ENCODE measurements around the gene ARHGEF28. TPM values are rescaled to one million over a fixed set of nuclear protein-coding genes. Genes with fewer than 3 reads are reported as not detected.

ARHGEF28 gene
- total and polyA plus RNA-seq, 9 of the 15 experiments (the other 6 are each of a cell fraction or from before 2014, with no cell fraction given), result 0.27 TPM; not detected in 8

DNA sequence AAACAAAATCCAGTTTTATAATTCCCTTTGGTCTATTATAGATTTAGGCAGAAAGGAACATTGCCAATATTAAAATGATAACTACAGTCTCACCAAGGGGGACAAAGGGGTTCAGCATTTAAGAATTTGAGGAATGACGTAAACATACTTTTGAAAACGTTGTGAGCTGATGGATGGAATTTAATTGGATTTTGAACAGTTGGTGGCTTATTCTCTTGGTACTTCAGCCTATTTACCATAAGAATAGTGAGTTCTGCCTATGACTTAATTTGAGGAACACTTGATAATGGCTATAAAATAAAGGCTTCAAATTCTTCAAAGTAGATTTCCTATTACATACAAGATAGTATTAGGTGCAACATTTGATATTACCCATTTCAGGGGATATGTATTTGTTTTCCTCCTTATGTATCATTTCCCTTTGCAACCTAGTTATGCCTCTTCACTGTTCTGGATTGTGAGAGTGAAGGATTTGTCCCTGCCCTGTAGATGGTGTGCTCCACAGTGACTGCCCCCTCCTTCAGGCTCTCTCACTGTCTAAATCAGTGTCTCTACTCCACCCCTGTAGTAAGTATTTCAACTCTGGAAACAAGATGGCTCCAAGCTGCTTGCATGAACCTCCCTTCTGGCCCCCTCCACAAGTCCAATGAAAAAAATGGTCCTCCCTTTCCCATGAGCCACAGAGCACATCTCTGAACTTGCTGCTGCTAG, 225.6 kb downstream of the ARHGEF28 start (continued):
- TF ChIP-seq POLR2B (IDR thresholded peaks at IDR 0.05; ENCODE audit: low read depth, partially characterized antibody) (no peak), PURB (CRISPR knock-in tag; IDR thresholded peaks at IDR 0.05; ENCODE audit: low read depth) (no peak), SPI1 (IDR thresholded peaks at IDR 0.05; ENCODE audit: borderline replicate concordance, low read depth, low read length) (no peak), ZNF282 (CRISPR knock-in tag; IDR thresholded peaks at IDR 0.05) (no peak), ZNF778 (CRISPR knock-in tag; IDR thresholded peaks at IDR 0.05) (no peak), GTF2E2 (tag; IDR thresholded peaks at IDR 0.05) (no peak), ZNF507 (tag; conservative IDR thresholded peaks at IDR 0.05) (no peak)
- TF ChIP-seq, protein P1, sequence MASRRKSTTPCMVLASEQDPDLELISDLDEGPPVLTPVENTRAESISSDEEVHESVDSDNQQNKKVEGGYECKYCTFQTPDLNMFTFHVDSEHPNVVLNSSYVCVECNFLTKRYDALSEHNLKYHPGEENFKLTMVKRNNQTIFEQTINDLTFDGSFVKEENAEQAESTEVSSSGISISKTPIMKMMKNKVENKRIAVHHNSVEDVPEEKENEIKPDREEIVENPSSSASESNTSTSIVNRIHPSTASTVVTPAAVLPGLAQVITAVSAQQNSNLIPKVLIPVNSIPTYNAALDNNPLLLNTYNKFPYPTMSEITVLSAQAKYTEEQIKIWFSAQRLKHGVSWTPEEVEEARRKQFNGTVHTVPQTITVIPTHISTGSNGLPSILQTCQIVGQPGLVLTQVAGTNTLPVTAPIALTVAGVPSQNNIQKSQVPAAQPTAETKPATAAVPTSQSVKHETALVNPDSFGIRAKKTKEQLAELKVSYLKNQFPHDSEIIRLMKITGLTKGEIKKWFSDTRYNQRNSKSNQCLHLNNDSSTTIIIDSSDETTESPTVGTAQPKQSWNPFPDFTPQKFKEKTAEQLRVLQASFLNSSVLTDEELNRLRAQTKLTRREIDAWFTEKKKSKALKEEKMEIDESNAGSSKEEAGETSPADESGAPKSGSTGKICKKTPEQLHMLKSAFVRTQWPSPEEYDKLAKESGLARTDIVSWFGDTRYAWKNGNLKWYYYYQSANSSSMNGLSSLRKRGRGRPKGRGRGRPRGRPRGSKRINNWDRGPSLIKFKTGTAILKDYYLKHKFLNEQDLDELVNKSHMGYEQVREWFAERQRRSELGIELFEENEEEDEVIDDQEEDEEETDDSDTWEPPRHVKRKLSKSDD (conservative IDR thresholded peaks at IDR 0.05; ENCODE audit: low read length), result no peak

DNA sequence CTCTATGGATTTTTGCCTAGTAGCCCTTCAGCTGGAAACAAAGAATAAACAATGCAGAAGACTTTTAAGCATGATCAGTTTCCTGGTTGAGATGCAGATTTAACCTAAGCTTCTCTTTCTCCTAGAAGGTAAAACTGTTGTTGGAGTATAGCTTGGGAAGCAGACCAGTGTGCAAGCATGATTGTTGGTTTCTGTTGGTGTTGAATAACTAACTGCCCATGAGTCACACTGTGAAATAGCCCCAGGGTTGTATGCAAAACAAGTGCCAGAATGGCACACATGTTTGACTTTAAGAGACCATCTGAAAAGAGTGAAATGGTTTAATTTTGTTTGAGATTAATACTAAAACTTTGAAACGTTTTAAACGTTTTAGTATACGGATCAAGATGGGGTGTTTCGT, 227.1 kb downstream of the ARHGEF28 start:
- Histone ChIP-seq H3K9me3 (replicated peaks; ENCODE audit: control insufficient read depth, insufficient read depth, low read depth, low read length) (no peaks in the 10 kb centered on the region), H3K4me3 (no peak overlapping the region), H3K27me3 (ENCODE audit: control insufficient read depth in 2 of 2, insufficient read depth in 2 of 2, low read length in 2 of 2) (no peaks in the 10 kb centered on the region), H3K4me1 (replicated peaks in 1 of 2; ENCODE audit: control insufficient read depth in 2 of 2, insufficient read depth in 2 of 2, low read length in 2 of 2) (no peaks in the 10 kb centered on the region), H3K36me3 (ENCODE audit: control insufficient read depth, insufficient read depth, low read length) (no peaks in the 10 kb centered on the region), H3K79me2 (ENCODE audit: control insufficient read depth, insufficient read depth, low read length) (no peaks in the 10 kb centered on the region), H3K4me2 (ENCODE audit: insufficient read depth, low read length) (no peak overlapping the region), H3K27ac (ENCODE audit: extremely low read depth, low read depth, low read length) (no peak overlapping the region), H2AFZ (ENCODE audit: low read depth, low read length) (no peak overlapping the region), H3K9ac (ENCODE audit: insufficient read depth in 1 of 2, low read depth in 2 of 2, low read length in 2 of 2) (no peak overlapping the region), H4K20me1 (replicated peaks; ENCODE audit: control insufficient read depth, insufficient read depth, low read length) (no peaks in the 10 kb centered on the region), H3K9me1 (ENCODE audit: control insufficient read depth, insufficient read depth, low read length) (no peaks in the 10 kb centered on the region)
- DNase-seq (ENCODE audit: extremely low read depth in 1 of 4, low spot score in 3 of 4), result no peak
- BruUV-seq (replicated peaks), result no TSS peak
- no peak for TF ChIP-seq ZNF263 (CRISPR knock-in tag; IDR thresholded peaks at IDR 0.05; ENCODE audit: borderline replicate concordance)
- no peak for TF ChIP-seq KHSRP (IDR thresholded peaks at IDR 0.05)
- no peak for TF ChIP-seq ZNF232 (CRISPR knock-in tag; IDR thresholded peaks at IDR 0.05)
- TF ChIP-seq ZBTB1 (CRISPR knock-in tag; IDR thresholded peaks at IDR 0.05; ENCODE audit: borderline replicate concordance, low read depth), result no peak
- no peak for TF ChIP-seq NFE2 (IDR thresholded peaks at IDR 0.05; ENCODE audit: low read depth)
- no peak for TF ChIP-seq SIN3A (IDR thresholded peaks at IDR 0.05; ENCODE audit: borderline replicate concordance in 2 of 2, control insufficient read depth in 1 of 2, low read depth in 2 of 2, low read length in 2 of 2)
- no peak for TF ChIP-seq U2AF2 (optimal IDR thresholded peaks at IDR 0.05; ENCODE audit: low read depth, low read length)
- TF ChIP-seq, protein P2, sequence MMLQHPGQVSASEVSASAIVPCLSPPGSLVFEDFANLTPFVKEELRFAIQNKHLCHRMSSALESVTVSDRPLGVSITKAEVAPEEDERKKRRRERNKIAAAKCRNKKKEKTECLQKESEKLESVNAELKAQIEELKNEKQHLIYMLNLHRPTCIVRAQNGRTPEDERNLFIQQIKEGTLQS (IDR thresholded peaks at IDR 0.05), result no peak
- TF ChIP-seq, protein P2 (CRISPR knock-in tag; conservative IDR thresholded peaks at IDR 0.05), result no peak
- ChIA-PET POLR2A (no interaction called here), CTCF (ENCODE audit: low intra/inter-chr PET ratio) (no interaction called here)
- WGBS (ENCODE audit: insufficient coverage, low coverage, missing lambda C conversion rate), result 0% methylated on average over 4 of the region's 4 CpGs
- no peak for ATAC-seq
- in situ Hi-C loops (cut with MboI), result no loop called here
- no peak for FAIRE-seq
- intact Hi-C loops (cut with micrococcal nuclease), result no loop called here
